ENCODE results near the gene RELT. TPM values are rescaled to one million over a fixed set of nuclear protein-coding genes. Genes with fewer than 3 reads are reported as not detected.

Gene RELT
- total RNA-seq, 2 donors from 2014 or later = 0.33 to 0.52 TPM

GRCh38 chr11:73387594-73388264, 11.5 kb downstream of the RELT start:
- Histone ChIP-seq H3K27me3 (no peaks in the 10 kb centered on the region), H3K9me3 (no peaks in the 10 kb centered on the region), H3K4me3 (no peak overlapping the region), H3K4me1 (peaks cover 7% of the 10 kb centered on the region), H3K36me3 (replicated peaks in 1 of 2; ENCODE audit: insufficient read depth in 1 of 2, low read depth in 2 of 2) (no peaks in the 10 kb centered on the region), H3K27ac (peak overlapping the region in 1 of 4 donors; percentile 7)
- TF ChIP-seq POLR2A (IDR thresholded peaks at IDR 0.05) (no peak), CTCF (IDR thresholded peaks at IDR 0.05) (no peak)
- 82 to 83% methylated on average over 8 to 21 of the region's 21 CpGs for whole genome bisulfite sequencing, 2 donors
- DNase-seq (no peak), ATAC-seq (no peak)
- intact Hi-C loops (cut with DNase I) = no loop called here

GRCh38 chr11:73388265-73389133, 12.3 kb downstream of the RELT start:
- Histone ChIP-seq H3K4me1 (peaks cover 7% of the 10 kb centered on the region), H3K27me3 (no peaks in the 10 kb centered on the region), H3K27ac (peak overlapping the region in 1 of 4 donors; percentile 7), H3K9me3 (no peaks in the 10 kb centered on the region), H3K4me3 (no peak overlapping the region), H3K36me3 (replicated peaks in 1 of 2; ENCODE audit: insufficient read depth in 1 of 2, low read depth in 2 of 2) (no peaks in the 10 kb centered on the region)
- WGBS, 2 donors = 77 to 83% methylated on average over 10 to 19 of the region's 23 CpGs
- ATAC-seq (no peak), DNase-seq (peak in 2 of 4 donors; percentile 24 to 55)
- intact Hi-C loops (cut with DNase I) = no loop called here
- TF ChIP-seq CTCF (IDR thresholded peaks at IDR 0.05) = no peak
- no peak for TF ChIP-seq POLR2A (IDR thresholded peaks at IDR 0.05)

GRCh38 chr11:73389134-73389525, 12.9 kb downstream of the RELT start:
- H3K36me3 ChIP-seq (replicated peaks in 1 of 2; ENCODE audit: insufficient read depth in 1 of 2, low read depth in 2 of 2) = no peaks in the 10 kb centered on the region
- H3K4me1 ChIP-seq = peaks cover 7% of the 10 kb centered on the region
- no peak for TF ChIP-seq POLR2A (IDR thresholded peaks at IDR 0.05)
- no peak for TF ChIP-seq CTCF (IDR thresholded peaks at IDR 0.05)
- DNase-seq = no peak
- 92 to 97% methylated on average over 5 of the region's 6 CpGs for WGBS, 2 donors
- ATAC-seq = no peak
- H3K27ac ChIP-seq = no peak overlapping the region
- H3K27me3 ChIP-seq = no peaks in the 10 kb centered on the region
- H3K4me3 ChIP-seq = no peak overlapping the region
- no peaks in the 10 kb centered on the region for H3K9me3 ChIP-seq
- intact Hi-C loops (cut with DNase I) = no loop called here

GRCh38 chr11:73389916-73390315, 13.7 kb downstream of the RELT start:
- H3K9me3 ChIP-seq = no peaks in the 10 kb centered on the region
- H3K27me3 ChIP-seq = no peaks in the 10 kb centered on the region
- H3K4me3 ChIP-seq = no peak overlapping the region
- TF ChIP-seq POLR2A (IDR thresholded peaks at IDR 0.05) = no peak
- TF ChIP-seq CTCF (IDR thresholded peaks at IDR 0.05) = no peak
- H3K27ac ChIP-seq = no peak overlapping the region
- no peak for ATAC-seq
- peaks cover 7% of the 10 kb centered on the region for H3K4me1 ChIP-seq
- 59 to 60% methylated on average over 7 of the region's 7 CpGs for WGBS, 2 donors
- DNase-seq = no peak
- intact Hi-C loops (cut with DNase I) = loop anchor here (5.0 to 10.0 kb wide), 2 partner anchors 33 to 95 kb away; no protein-coding TSS in a partner anchor
- no peaks in the 10 kb centered on the region for H3K36me3 ChIP-seq (replicated peaks in 1 of 2; ENCODE audit: insufficient read depth in 1 of 2, low read depth in 2 of 2)
